CD4-positive, alpha-beta T cell (primary cell): Measurements from ENCODE around the gene IFITM10. TPM values are rescaled to one million over a fixed set of nuclear protein-coding genes. Genes with fewer than 3 reads are reported as not detected.

Experiments
- ATAC-seq: fragments of 200-7000 bp; cut with Tn5 transposase; one replicate; pipeline ENCODE4 v1.10.0; 2022; ENCODE audit warnings: mild to moderate bottlenecking; ENCODE audit not compliant: poor library complexity
- CTCF ChIA-PET: fragments of 350-600 bp; sonication (Branson Sonifier 250); formaldehyde crosslinking; loops from one replicate; lab custom pipeline; 2021; ENCODE audit warnings: antibody characterized with exemption, inconsistent platforms; lab: Charles Lee
- POLR2A ChIA-PET: fragments of 350-600 bp; sonication (Branson Sonifier 250); formaldehyde crosslinking; loops from one replicate; lab custom pipeline; 2021; ENCODE audit warnings: antibody characterized with exemption, inconsistent platforms; lab: Charles Lee
- DNase-seq, 14 experiments: peaks; one replicate each; pipeline ENCODE4 v3.0.0-alpha.2; 2013 to 2020; ENCODE audit warnings: mixed read lengths in 2 of 14
- H3K27ac ChIP-seq, 2 donors: one replicate each; pipeline versions ENCODE4 v1.5.1 to v1.7.0; 2013; ENCODE audit warnings: low read length in 2 of 2, low read depth in 1 of 2, mild to moderate bottlenecking in 1 of 2
- H3K27me3 ChIP-seq, 2 experiments: 1 replicate in 1 of 2; 2 replicates in 1 of 2; pipeline versions ENCODE4 v1.6.1 to v1.7.0; 2013; ENCODE audit warnings: low read length in 2 of 2, control low read depth in 1 of 2, mild to moderate bottlenecking in 1 of 2, moderate library complexity in 1 of 2; ENCODE audit not compliant: insufficient read depth in 2 of 2, control insufficient read depth in 1 of 2
- H3K36me3 ChIP-seq: one replicate; pipeline ENCODE4 v1.6.1; 2013; ENCODE audit warnings: low read length, control low read depth; ENCODE audit not compliant: insufficient read depth
- H3K4me1 ChIP-seq: one replicate; pipeline ENCODE4 v1.6.1; 2013; ENCODE audit warnings: low read length, control low read depth; ENCODE audit not compliant: insufficient read depth
- H3K4me3 ChIP-seq: one replicate; pipeline ENCODE4 v1.5.1; 2013; ENCODE audit warnings: mild to moderate bottlenecking, low read length, moderate library complexity
- H3K9me3 ChIP-seq, 2 experiments: 1 replicate in 1 of 2; 2 replicates in 1 of 2; pipeline versions ENCODE4 v1.6.1 to v1.7.0; 2013; ENCODE audit warnings: low read length in 2 of 2, mild to moderate bottlenecking in 2 of 2, control low read depth in 1 of 2, moderate library complexity in 1 of 2; ENCODE audit not compliant: control insufficient read depth in 1 of 2, insufficient read depth in 1 of 2
- H3K27ac Mint-ChIP-seq: one replicate; pipeline ENCODE4 v1.8.0; 2020; ENCODE audit warnings: mixed read lengths
- H3K27me3 Mint-ChIP-seq: one replicate; pipeline ENCODE4 v1.8.0; 2021; ENCODE audit warnings: mixed read lengths
- H3K36me3 Mint-ChIP-seq: one replicate; pipeline ENCODE4 v1.8.0; 2021; ENCODE audit warnings: low read depth, mixed read lengths
- H3K4me1 Mint-ChIP-seq: one replicate; pipeline ENCODE4 v1.8.0; 2021; ENCODE audit warnings: low read depth, mixed read lengths
- H3K4me3 Mint-ChIP-seq: one replicate; pipeline ENCODE4 v1.8.0; 2020; ENCODE audit warnings: mild to moderate bottlenecking, mixed read lengths
- H3K9me3 Mint-ChIP-seq: one replicate; pipeline ENCODE4 v1.8.0; 2020; ENCODE audit warnings: mixed read lengths
- CTCF ChIP-seq: fragments of 200-600 bp; IDR thresholded peaks from one replicate; pipeline ENCODE4 v1.8.0; 2022; ENCODE audit warnings: antibody characterized with exemption, mild to moderate bottlenecking
- intact Hi-C, 2 experiments: fragments of 100-400 bp; cut with DNase I in 1 of 2; cut with micrococcal nuclease in 1 of 2; formaldehyde crosslinking; loops; one replicate each; pipeline versions ENCODE4 v1.15.1 to v1.9.0; 2023 to 2025; cut with DNase I, micrococcal nuclease
- total RNA-seq, 174 experiments: library from RNA in 2 of 174; stranded (reverse) in 2 of 174; gene quantifications; one replicate each; pipeline ENCODE4 v1.2.3 and lab custom pipeline; 2021 to 2026

The IFITM10 gene
- total RNA-seq, 2 experiments from 2014 or later: 1.7 TPM

GRCh38 chr11:1771700-1772099 is 21.3 kb upstream of the IFITM10 start:
- Mint-ChIP-seq H3K36me3 (no peaks in the 10 kb centered on the region), H3K9me3 (no peaks in the 10 kb centered on the region), H3K27me3 (no peaks in the 10 kb centered on the region), H3K4me3 (no peak overlapping the region), H3K27ac (no peak overlapping the region), H3K4me1 (peaks cover 11% of the 10 kb centered on the region)
- intact Hi-C loops: loop anchor here in 1 of 2 experiments (2.0 kb wide), 1 partner anchor 79 kb away; no protein-coding TSS in a partner anchor
- no peak overlapping the region for H3K27ac ChIP-seq
- peaks cover 0 to 2% of the 10 kb centered on the region in 2 experiments for H3K27me3 ChIP-seq
- no peaks in the 10 kb centered on the region for H3K9me3 ChIP-seq
- no peak for TF ChIP-seq CTCF
- POLR2A ChIA-PET: no interaction called here
- no peak overlapping the region for H3K4me3 ChIP-seq
- no peaks in the 10 kb centered on the region for H3K36me3 ChIP-seq
- ATAC-seq: no peak
- H3K4me1 ChIP-seq: peaks cover 23% of the 10 kb centered on the region
- CTCF ChIA-PET: no interaction called here
- DNase-seq: no peak

GRCh38 chr11:1771273-1771672 is 20.9 kb upstream of the IFITM10 start:
- no peak for TF ChIP-seq CTCF

GRCh38 chr11:1770528-1770927 is 20.1 kb upstream of the IFITM10 start:
- no peak overlapping the region for H3K4me3 Mint-ChIP-seq
- POLR2A ChIA-PET: no interaction called here
- DNase-seq (no peak), ATAC-seq (no peak)
- no peaks in the 10 kb centered on the region for H3K36me3 Mint-ChIP-seq
- H3K27ac Mint-ChIP-seq: no peak overlapping the region
- H3K27ac ChIP-seq: no peak overlapping the region
- TF ChIP-seq CTCF: no peak
- H3K27me3 ChIP-seq: peaks cover 0 to 2% of the 10 kb centered on the region in 2 experiments
- H3K9me3 ChIP-seq: no peaks in the 10 kb centered on the region
- no peaks in the 10 kb centered on the region for H3K36me3 ChIP-seq
- no peaks in the 10 kb centered on the region for H3K27me3 Mint-ChIP-seq
- H3K4me1 ChIP-seq: peaks cover 23% of the 10 kb centered on the region
- H3K9me3 Mint-ChIP-seq: no peaks in the 10 kb centered on the region
- H3K4me1 Mint-ChIP-seq: peaks cover 11% of the 10 kb centered on the region
- intact Hi-C loops: no loop called here
- CTCF ChIA-PET: no interaction called here
- no peak overlapping the region for H3K4me3 ChIP-seq

More at GRCh38 chr11:1771273-1771672, 20.9 kb upstream of the IFITM10 start:
- CTCF ChIA-PET: no interaction called here
- no peak overlapping the region for H3K4me3 Mint-ChIP-seq
- no peak for DNase-seq
- H3K9me3 Mint-ChIP-seq: no peaks in the 10 kb centered on the region
- Histone ChIP-seq H3K27ac (no peak overlapping the region), H3K36me3 (no peaks in the 10 kb centered on the region), H3K27me3 (peaks cover 0 to 2% of the 10 kb centered on the region in 2 experiments), H3K9me3 (no peaks in the 10 kb centered on the region), H3K4me3 (no peak overlapping the region), H3K4me1 (peaks cover 23% of the 10 kb centered on the region)
- H3K27me3 Mint-ChIP-seq: no peaks in the 10 kb centered on the region
- no peak for ATAC-seq
- H3K4me1 Mint-ChIP-seq: peaks cover 11% of the 10 kb centered on the region
- POLR2A ChIA-PET: no interaction called here
- H3K27ac Mint-ChIP-seq: no peak overlapping the region
- intact Hi-C loops: no loop called here
- no peaks in the 10 kb centered on the region for H3K36me3 Mint-ChIP-seq
